ENCODE measurements around the gene TRIM46.
"Not testable (repeated sequence)": the region's sequence is repeated elsewhere in the genome, so short reads cannot be mapped to it uniquely, and the experiment has no call there.

- not testable (repeated sequence) for TF ChIP-seq POLR2AphosphoS5 (IDR thresholded peaks at IDR 0.05; ENCODE audit: low read depth, low read length); POLR2A (IDR thresholded peaks at IDR 0.05; ENCODE audit: low read depth, low read length); TAF1 (IDR thresholded peaks at IDR 0.05; ENCODE audit: low read depth, low read length); PAX5 (IDR thresholded peaks at IDR 0.05; ENCODE audit: insufficient read depth, low read length, severe bottlenecking)
Observed at GRCh38 chr1:155231302-155231701, 57.7 kb downstream of the TRIM46 start.

Data from GM12891 (cell line).